Body of pancreas (tissue), 4 donors: ENCODE results near the gene AK9. TPM values are rescaled to one million over a fixed set of nuclear protein-coding genes. Genes with fewer than 3 reads are reported as not detected.
"Not testable (repeated sequence)": the region's sequence is repeated elsewhere in the genome, so short reads cannot be mapped to it uniquely, and the experiment has no call there.

Source experiments
- ATAC-seq: fragments of 150-250 bp; one replicate; pipeline ENCODE4 v1.9.1; 2016
- DNase-seq, 4 donors: peaks; one replicate each; pipeline ENCODE4 v3.0.0-alpha.2; 2019
- H3K27ac ChIP-seq, 4 donors: fragments of 200-600 bp; sonication (generic); 1 replicate in 3 of 4; 2 replicates in 1 of 4; pipeline versions ENCODE4 v1.5.1 to v1.6.1; 2016 to 2019; ENCODE audit warnings: mild to moderate bottlenecking in 1 of 4, mixed read lengths in 1 of 4, moderate library complexity in 1 of 4
- H3K27me3 ChIP-seq, 2 donors: fragments of 200-600 bp; sonication (generic); one replicate each; pipeline ENCODE4 v1.6.0; 2016; ENCODE audit warnings: mild to moderate bottlenecking in 1 of 2
- H3K36me3 ChIP-seq, 2 donors: fragments of 200-600 bp; sonication (generic); replicated peaks in 1 of 2; 2 replicates each; pipeline ENCODE4 v1.5.1; 2016; ENCODE audit warnings: low read depth in 2 of 2; ENCODE audit not compliant: insufficient read depth in 1 of 2
- H3K4me1 ChIP-seq: fragments of 200-600 bp; sonication (generic); one replicate; pipeline ENCODE4 v1.6.0; 2016
- H3K4me3 ChIP-seq, 2 donors: fragments of 200-600 bp; sonication (generic); 1 replicate in 1 of 2; 2 replicates in 1 of 2; pipeline ENCODE4 v1.5.1; 2016 to 2019
- H3K9me3 ChIP-seq, 3 donors: fragments of 200-600 bp; sonication (generic); 1 replicate in 2 of 3; 2 replicates in 1 of 3; pipeline ENCODE4 v1.5.1; 2016
- POLR2A ChIP-seq, 3 donors: fragments of 450-650 bp; IDR thresholded peaks; one replicate each; pipeline ENCODE4 v1.6.1; 2016; ENCODE audit warnings: antibody characterized with exemption in 3 of 3, mild to moderate bottlenecking in 2 of 3
- WGBS, 2 donors: methylation state at CpG; one replicate each; pipeline ENCODE4 v1.1.5; 2017; 5-methylcytosine and 5-hydroxymethylcytosine counted together
- intact Hi-C: fragments of 100-400 bp; cut with DNase I; formaldehyde crosslinking; loops from one replicate; pipeline ENCODE4 v1.15.1; 2023
- total RNA-seq, 2 donors: library from RNA; depleted of rRNA; stranded (reverse); fragments of >200 nt; gene quantifications; one replicate each; pipeline ENCODE4 v1.1.0, GENCODE V29; 2016
- TF ChIP-seq, protein P1 (sequence below), 7 experiments: fragments of 450-650 bp in 4 of 7; fragments of 200-600 bp in 3 of 7; sonication (generic) in 3 of 7; IDR thresholded peaks; one replicate each; pipeline ENCODE4 v1.5.1; 2016 to 2019; ENCODE audit warnings: antibody characterized with exemption in 7 of 7

The AK9 gene
- total RNA-seq, 2 donors from 2014 or later: 9.6 to 20.1 TPM

DNA sequence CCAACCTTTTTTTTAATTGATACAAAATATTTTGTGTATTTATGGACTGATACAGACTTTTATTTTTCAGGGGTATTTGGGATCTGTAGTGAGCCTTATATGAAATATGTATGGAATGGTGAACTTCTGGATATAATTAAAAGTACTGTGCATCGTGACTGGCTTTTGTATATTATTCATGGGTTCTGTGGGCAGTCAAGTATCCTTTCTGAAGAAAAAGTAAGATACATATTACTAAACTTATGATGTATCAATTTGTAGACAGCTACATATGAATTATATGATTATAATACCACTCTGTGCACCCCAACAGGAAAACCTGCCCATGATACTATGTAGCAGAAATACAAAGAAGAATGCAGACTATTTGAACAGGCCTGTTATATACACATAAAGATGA, 47.3 kb upstream of the AK9 start:
- ATAC-seq: no peak
- no peak overlapping the region for H3K4me3 ChIP-seq
- H3K9me3 ChIP-seq: no peaks in the 10 kb centered on the region
- H3K27ac ChIP-seq: peak overlapping the region in 2 of 4 donors; percentile 13 to 21
- no peak for DNase-seq
- peaks cover 0 to 3% of the 10 kb centered on the region in 2 donors for H3K36me3 ChIP-seq
- intact Hi-C loops: no loop called here
- H3K4me1 ChIP-seq: peaks cover 17% of the 10 kb centered on the region
- H3K27me3 ChIP-seq: no peaks in the 10 kb centered on the region
- TF ChIP-seq, protein P1, sequence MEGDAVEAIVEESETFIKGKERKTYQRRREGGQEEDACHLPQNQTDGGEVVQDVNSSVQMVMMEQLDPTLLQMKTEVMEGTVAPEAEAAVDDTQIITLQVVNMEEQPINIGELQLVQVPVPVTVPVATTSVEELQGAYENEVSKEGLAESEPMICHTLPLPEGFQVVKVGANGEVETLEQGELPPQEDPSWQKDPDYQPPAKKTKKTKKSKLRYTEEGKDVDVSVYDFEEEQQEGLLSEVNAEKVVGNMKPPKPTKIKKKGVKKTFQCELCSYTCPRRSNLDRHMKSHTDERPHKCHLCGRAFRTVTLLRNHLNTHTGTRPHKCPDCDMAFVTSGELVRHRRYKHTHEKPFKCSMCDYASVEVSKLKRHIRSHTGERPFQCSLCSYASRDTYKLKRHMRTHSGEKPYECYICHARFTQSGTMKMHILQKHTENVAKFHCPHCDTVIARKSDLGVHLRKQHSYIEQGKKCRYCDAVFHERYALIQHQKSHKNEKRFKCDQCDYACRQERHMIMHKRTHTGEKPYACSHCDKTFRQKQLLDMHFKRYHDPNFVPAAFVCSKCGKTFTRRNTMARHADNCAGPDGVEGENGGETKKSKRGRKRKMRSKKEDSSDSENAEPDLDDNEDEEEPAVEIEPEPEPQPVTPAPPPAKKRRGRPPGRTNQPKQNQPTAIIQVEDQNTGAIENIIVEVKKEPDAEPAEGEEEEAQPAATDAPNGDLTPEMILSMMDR (IDR thresholded peaks at IDR 0.05): no peak
- TF ChIP-seq POLR2A (IDR thresholded peaks at IDR 0.05): no peak
- 89 to 97% methylated on average over 1 of the region's 1 CpG for WGBS, 2 donors

DNA sequence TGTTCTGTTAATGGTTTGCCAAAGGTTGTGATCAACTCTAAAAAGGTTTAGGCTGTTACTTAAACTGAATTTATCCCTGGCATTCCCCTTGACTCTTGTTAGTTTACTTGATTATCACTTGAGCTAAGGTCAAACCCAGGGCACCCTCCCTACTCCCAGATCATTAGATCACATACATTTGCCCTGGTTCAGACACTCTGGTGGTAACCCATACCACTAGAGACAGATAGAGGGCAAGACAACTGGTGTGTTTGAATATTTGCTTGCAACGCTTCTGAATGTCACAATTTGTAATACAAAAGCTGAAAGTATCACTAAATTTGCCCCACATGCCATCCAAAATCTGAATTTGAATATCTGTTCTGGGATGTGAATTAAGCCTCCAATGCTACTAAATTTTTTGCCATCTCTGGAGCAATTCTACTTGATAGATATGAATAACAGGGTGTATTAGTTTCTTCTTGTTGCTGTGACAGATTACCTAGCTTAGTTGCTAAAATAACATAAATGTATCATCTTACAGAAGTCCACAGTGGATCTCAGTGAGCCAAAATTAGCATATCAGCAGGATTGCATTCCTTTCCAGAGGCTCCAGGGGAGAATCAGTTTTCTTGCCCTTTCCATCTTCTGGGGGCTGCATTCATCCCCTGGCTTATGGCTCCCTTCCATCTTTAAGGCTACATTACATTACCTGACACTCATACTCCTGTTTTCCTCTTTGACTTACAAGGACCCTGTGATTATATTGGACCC, 45.4 kb upstream of the AK9 start:
- WGBS, 2 donors: 79 to 95% methylated on average over 1 of the region's 1 CpG
- Histone ChIP-seq H3K9me3 (no peaks in the 10 kb centered on the region), H3K27ac (no peak overlapping the region), H3K4me3 (no peak overlapping the region), H3K36me3 (peaks cover 0 to 3% of the 10 kb centered on the region in 2 donors), H3K27me3 (no peaks in the 10 kb centered on the region), H3K4me1 (peaks cover 17% of the 10 kb centered on the region)
- intact Hi-C loops: no loop called here
- no peak for ATAC-seq
- DNase-seq: no peak
- TF ChIP-seq, protein P1 (IDR thresholded peaks at IDR 0.05): no peak
- no peak for TF ChIP-seq POLR2A (IDR thresholded peaks at IDR 0.05)

DNA sequence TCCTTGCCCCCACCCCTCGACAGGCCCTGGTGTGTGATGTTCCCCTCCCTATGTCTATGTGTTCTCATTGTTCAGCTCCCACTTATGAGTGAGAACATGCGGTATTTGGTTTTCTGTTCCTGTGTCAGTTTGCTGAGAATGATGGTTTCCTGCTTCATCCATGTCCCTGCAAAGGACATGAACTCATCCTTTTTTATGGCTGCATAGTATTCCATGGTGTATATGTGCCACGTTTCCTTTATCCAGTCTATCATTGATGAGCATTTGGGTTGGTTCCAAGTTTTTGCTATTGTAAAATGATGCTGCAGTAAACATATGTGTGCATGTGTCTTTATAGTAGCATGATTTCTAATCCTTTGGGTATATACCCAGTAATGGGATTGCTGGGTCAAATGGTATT, 34.2 kb upstream of the AK9 start:
- H3K27ac ChIP-seq, ATAC-seq, H3K36me3 ChIP-seq, H3K9me3 ChIP-seq, H3K4me1 ChIP-seq, DNase-seq, intact Hi-C loops, H3K4me3 ChIP-seq, H3K27me3 ChIP-seq: not testable (repeated sequence)
- 93 to 97% methylated on average over 3 of the region's 3 CpGs for WGBS, 2 donors

DNA sequence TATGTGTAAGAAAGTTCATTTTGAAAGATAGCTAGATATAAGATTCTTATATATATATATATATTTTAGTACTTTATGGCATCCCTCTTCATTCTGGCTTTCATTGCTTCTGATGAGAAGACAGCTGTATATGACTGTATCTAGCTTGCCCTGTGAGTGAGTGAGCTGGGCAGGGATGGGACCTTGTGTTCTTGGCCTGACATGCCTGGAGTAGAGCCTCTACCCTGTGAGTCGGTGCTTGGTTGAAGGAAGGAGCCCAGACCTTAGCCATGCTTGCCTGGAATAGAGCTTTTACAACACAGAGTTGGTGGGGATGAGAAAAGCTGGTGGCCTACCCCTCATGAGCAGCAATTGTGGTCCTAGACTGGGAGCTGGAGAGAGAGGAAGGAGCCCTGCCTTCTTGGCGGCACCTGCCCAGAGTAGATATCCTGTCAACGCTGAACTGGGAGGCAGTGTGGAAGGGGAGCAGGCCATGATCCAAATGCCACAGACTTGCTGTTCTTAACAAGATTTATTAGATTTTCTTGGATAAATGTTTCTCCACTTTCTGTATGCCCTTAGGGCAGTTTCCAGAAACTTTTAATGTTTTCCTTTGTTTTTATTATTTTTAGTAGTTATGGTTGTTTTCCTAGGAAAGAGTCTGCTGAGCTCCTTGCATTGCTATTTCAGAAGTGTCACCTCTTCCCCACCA, 31.7 kb upstream of the AK9 start:
- 89% methylated on average over 2 to 3 of the region's 3 CpGs for WGBS, 2 donors
- ATAC-seq: no peak
- intact Hi-C loops: no loop called here

DNA sequence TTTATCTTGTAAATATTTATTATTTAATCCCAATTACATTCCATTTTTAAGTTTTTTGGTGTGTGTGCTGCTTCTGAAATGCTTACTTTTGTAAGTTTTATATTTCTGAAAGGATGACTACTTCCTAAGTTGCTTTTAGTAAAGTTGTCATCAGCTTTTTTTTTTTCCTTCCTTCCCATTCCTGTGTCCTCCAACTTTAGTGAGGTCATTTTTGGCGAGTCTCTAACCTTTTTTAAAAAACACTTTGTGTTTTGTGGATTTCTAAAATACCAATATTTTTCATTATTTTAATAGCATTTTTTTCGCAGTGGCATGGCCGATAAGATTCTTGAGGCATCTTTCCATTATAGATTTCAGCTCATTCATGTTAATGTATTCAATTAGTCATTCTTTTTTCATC, 31.0 kb upstream of the AK9 start:
- intact Hi-C loops: no loop called here
- no peak for DNase-seq
- ATAC-seq: no peak
- no peaks in the 10 kb centered on the region for H3K4me1 ChIP-seq
- TF ChIP-seq POLR2A (IDR thresholded peaks at IDR 0.05): no peak
- TF ChIP-seq, protein P1 (IDR thresholded peaks at IDR 0.05): no peak
- H3K4me3 ChIP-seq: no peak overlapping the region
- no peaks in the 10 kb centered on the region for H3K27me3 ChIP-seq
- no peak overlapping the region for H3K27ac ChIP-seq
- no peaks in the 10 kb centered on the region for H3K9me3 ChIP-seq
- WGBS, 2 donors: 84 to 86% methylated on average over 3 of the region's 3 CpGs
- H3K36me3 ChIP-seq: no peaks in the 10 kb centered on the region

More for the DNA sequence above, 31.7 kb upstream of the AK9 start:
- no peak for DNase-seq
- TF ChIP-seq, protein P1 (IDR thresholded peaks at IDR 0.05): no peak
- no peak for TF ChIP-seq POLR2A (IDR thresholded peaks at IDR 0.05)
- no peaks in the 10 kb centered on the region for H3K36me3 ChIP-seq
- no peak overlapping the region for H3K4me3 ChIP-seq
- H3K27ac ChIP-seq: no peak overlapping the region
- H3K27me3 ChIP-seq: no peaks in the 10 kb centered on the region
- peaks cover 3% of the 10 kb centered on the region for H3K4me1 ChIP-seq
- H3K9me3 ChIP-seq: no peaks in the 10 kb centered on the region
